ENCODE measurements around the gene SYCP1.
"Not testable (repeated sequence)": the region's sequence is repeated elsewhere in the genome, so short reads cannot be mapped to it uniquely, and the experiment has no call there.

The SYCP1 gene

GRCh38 chr1:114892194-114892918, 37.7 kb downstream of the SYCP1 start:
- Histone ChIP-seq H3K36me3 (ENCODE audit: control insufficient read depth, insufficient read depth, low read length) (no peaks in the 10 kb centered on the region), H3K4me1 (ENCODE audit: control insufficient read depth, insufficient read depth, low read length) (no peaks in the 10 kb centered on the region), H3K9ac (ENCODE audit: low read length) (no peak overlapping the region), H3K9me3 (ENCODE audit: control insufficient read depth, low read length) (no peaks in the 10 kb centered on the region), H3K4me3 (ENCODE audit: low read length) (no peak overlapping the region), H3K27me3 (ENCODE audit: control insufficient read depth, insufficient read depth, low read length) (peaks cover 4% of the 10 kb centered on the region)

- no peak overlapping the region for H3K4me3 ChIP-seq (ENCODE audit: low read length)
- no peaks in the 10 kb centered on the region for H3K36me3 ChIP-seq (ENCODE audit: control insufficient read depth, insufficient read depth, low read length)
- H3K27me3 ChIP-seq (ENCODE audit: control insufficient read depth, insufficient read depth, low read length), result peaks cover 4% of the 10 kb centered on the region
- H3K9ac ChIP-seq (ENCODE audit: low read length), result no peak overlapping the region
- H3K9me3 ChIP-seq (ENCODE audit: control insufficient read depth, low read length), result no peaks in the 10 kb centered on the region
- H3K4me1 ChIP-seq (ENCODE audit: control insufficient read depth, insufficient read depth, low read length), result no peaks in the 10 kb centered on the region
Measured at GRCh38 chr1:114896795-114897194, 42.1 kb downstream of the SYCP1 start.

GRCh38 chr1:114901814-114902213, 47.2 kb downstream of the SYCP1 start:
- H3K9me3 ChIP-seq (ENCODE audit: control insufficient read depth, low read length), result no peaks in the 10 kb centered on the region
- H3K27me3 ChIP-seq (ENCODE audit: control insufficient read depth, insufficient read depth, low read length), result no peaks in the 10 kb centered on the region
- H3K4me3 ChIP-seq (ENCODE audit: low read length), result no peak overlapping the region
- H3K36me3 ChIP-seq (ENCODE audit: control insufficient read depth, insufficient read depth, low read length), result no peaks in the 10 kb centered on the region
- no peak overlapping the region for H3K9ac ChIP-seq (ENCODE audit: low read length)
- H3K4me1 ChIP-seq (ENCODE audit: control insufficient read depth, insufficient read depth, low read length), result no peaks in the 10 kb centered on the region

GRCh38 chr1:114902343-114902742, 47.7 kb downstream of the SYCP1 start:
- H3K4me3 ChIP-seq (ENCODE audit: low read length), result no peak overlapping the region

GRCh38 chr1:114903480-114903879, 48.8 kb downstream of the SYCP1 start:
- H3K4me3 ChIP-seq (ENCODE audit: low read length), result no peak overlapping the region
- no peaks in the 10 kb centered on the region for H3K4me1 ChIP-seq (ENCODE audit: control insufficient read depth, insufficient read depth, low read length)
- no peaks in the 10 kb centered on the region for H3K27me3 ChIP-seq (ENCODE audit: control insufficient read depth, insufficient read depth, low read length)
- H3K9me3 ChIP-seq (ENCODE audit: control insufficient read depth, low read length), result no peaks in the 10 kb centered on the region
- H3K36me3 ChIP-seq (ENCODE audit: control insufficient read depth, insufficient read depth, low read length), result no peaks in the 10 kb centered on the region
- no peak overlapping the region for H3K9ac ChIP-seq (ENCODE audit: low read length)

More at GRCh38 chr1:114902343-114902742, 47.7 kb downstream of the SYCP1 start:
- no peaks in the 10 kb centered on the region for H3K4me1 ChIP-seq (ENCODE audit: control insufficient read depth, insufficient read depth, low read length)
- no peak overlapping the region for H3K9ac ChIP-seq (ENCODE audit: low read length)
- H3K36me3 ChIP-seq (ENCODE audit: control insufficient read depth, insufficient read depth, low read length), result no peaks in the 10 kb centered on the region
- H3K27me3 ChIP-seq (ENCODE audit: control insufficient read depth, insufficient read depth, low read length), result no peaks in the 10 kb centered on the region
- H3K9me3 ChIP-seq (ENCODE audit: control insufficient read depth, low read length), result no peaks in the 10 kb centered on the region

- not testable (repeated sequence) for H3K9ac ChIP-seq (ENCODE audit: low read length); H3K36me3 ChIP-seq (ENCODE audit: control insufficient read depth, insufficient read depth, low read length); H3K4me3 ChIP-seq (ENCODE audit: low read length); H3K4me1 ChIP-seq (ENCODE audit: control insufficient read depth, insufficient read depth, low read length); H3K27me3 ChIP-seq (ENCODE audit: control insufficient read depth, insufficient read depth, low read length); H3K9me3 ChIP-seq (ENCODE audit: control insufficient read depth, low read length)
Measured at GRCh38 chr1:114915720-114916119, 61.1 kb downstream of the SYCP1 start.

- no peaks in the 10 kb centered on the region for H3K4me1 ChIP-seq (ENCODE audit: control insufficient read depth, insufficient read depth, low read length)
- H3K4me3 ChIP-seq (ENCODE audit: low read length), result no peak overlapping the region
- H3K9me3 ChIP-seq (ENCODE audit: control insufficient read depth, low read length), result no peaks in the 10 kb centered on the region
- H3K9ac ChIP-seq (ENCODE audit: low read length), result no peak overlapping the region
- H3K27me3 ChIP-seq (ENCODE audit: control insufficient read depth, insufficient read depth, low read length), result no peaks in the 10 kb centered on the region
- no peaks in the 10 kb centered on the region for H3K36me3 ChIP-seq (ENCODE audit: control insufficient read depth, insufficient read depth, low read length)
Measured at GRCh38 chr1:114926607-114927006, 71.9 kb downstream of the SYCP1 start.

- Histone ChIP-seq H3K36me3 (ENCODE audit: control insufficient read depth, insufficient read depth, low read length) (no peaks in the 10 kb centered on the region), H3K27me3 (ENCODE audit: control insufficient read depth, insufficient read depth, low read length) (no peaks in the 10 kb centered on the region), H3K9me3 (ENCODE audit: control insufficient read depth, low read length) (no peaks in the 10 kb centered on the region), H3K9ac (ENCODE audit: low read length) (no peak overlapping the region), H3K4me3 (ENCODE audit: low read length) (no peak overlapping the region), H3K4me1 (ENCODE audit: control insufficient read depth, insufficient read depth, low read length) (no peaks in the 10 kb centered on the region)
Measured at GRCh38 chr1:114927401-114927800, 72.7 kb downstream of the SYCP1 start.

GRCh38 chr1:114956570-114956969, 101.9 kb downstream of the SYCP1 start:
- no peak overlapping the region for H3K4me3 ChIP-seq (ENCODE audit: low read length)
- no peaks in the 10 kb centered on the region for H3K9me3 ChIP-seq (ENCODE audit: control insufficient read depth, low read length)
- H3K4me1 ChIP-seq (ENCODE audit: control insufficient read depth, insufficient read depth, low read length), result no peaks in the 10 kb centered on the region
- H3K27me3 ChIP-seq (ENCODE audit: control insufficient read depth, insufficient read depth, low read length), result no peaks in the 10 kb centered on the region
- H3K36me3 ChIP-seq (ENCODE audit: control insufficient read depth, insufficient read depth, low read length), result no peaks in the 10 kb centered on the region
- no peak overlapping the region for H3K9ac ChIP-seq (ENCODE audit: low read length)

- Histone ChIP-seq H3K27me3 (ENCODE audit: control insufficient read depth, insufficient read depth, low read length) (no peaks in the 10 kb centered on the region), H3K4me3 (ENCODE audit: low read length) (no peak overlapping the region), H3K36me3 (ENCODE audit: control insufficient read depth, insufficient read depth, low read length) (no peaks in the 10 kb centered on the region), H3K9me3 (ENCODE audit: control insufficient read depth, low read length) (no peaks in the 10 kb centered on the region), H3K9ac (ENCODE audit: low read length) (no peak overlapping the region), H3K4me1 (ENCODE audit: control insufficient read depth, insufficient read depth, low read length) (no peaks in the 10 kb centered on the region)
Measured at GRCh38 chr1:114959423-114959822, 104.8 kb downstream of the SYCP1 start.

- no peaks in the 10 kb centered on the region for H3K9me3 ChIP-seq (ENCODE audit: control insufficient read depth, low read length)
- H3K4me3 ChIP-seq (ENCODE audit: low read length), result no peak overlapping the region
- no peaks in the 10 kb centered on the region for H3K4me1 ChIP-seq (ENCODE audit: control insufficient read depth, insufficient read depth, low read length)
- H3K36me3 ChIP-seq (ENCODE audit: control insufficient read depth, insufficient read depth, low read length), result no peaks in the 10 kb centered on the region
- no peaks in the 10 kb centered on the region for H3K27me3 ChIP-seq (ENCODE audit: control insufficient read depth, insufficient read depth, low read length)
- no peak overlapping the region for H3K9ac ChIP-seq (ENCODE audit: low read length)
Measured at GRCh38 chr1:114976891-114977290, 122.2 kb downstream of the SYCP1 start.

GRCh38 chr1:114979278-114979891, 124.7 kb downstream of the SYCP1 start:
- Histone ChIP-seq H3K4me3 (ENCODE audit: low read length) (no peak overlapping the region), H3K9ac (ENCODE audit: low read length) (no peak overlapping the region), H3K9me3 (ENCODE audit: control insufficient read depth, low read length) (no peaks in the 10 kb centered on the region), H3K4me1 (ENCODE audit: control insufficient read depth, insufficient read depth, low read length) (no peaks in the 10 kb centered on the region), H3K27me3 (ENCODE audit: control insufficient read depth, insufficient read depth, low read length) (no peaks in the 10 kb centered on the region), H3K36me3 (ENCODE audit: control insufficient read depth, insufficient read depth, low read length) (no peaks in the 10 kb centered on the region)
